ENCODE measurements around the gene CYB561D1.

Gene CYB561D1

DNA sequence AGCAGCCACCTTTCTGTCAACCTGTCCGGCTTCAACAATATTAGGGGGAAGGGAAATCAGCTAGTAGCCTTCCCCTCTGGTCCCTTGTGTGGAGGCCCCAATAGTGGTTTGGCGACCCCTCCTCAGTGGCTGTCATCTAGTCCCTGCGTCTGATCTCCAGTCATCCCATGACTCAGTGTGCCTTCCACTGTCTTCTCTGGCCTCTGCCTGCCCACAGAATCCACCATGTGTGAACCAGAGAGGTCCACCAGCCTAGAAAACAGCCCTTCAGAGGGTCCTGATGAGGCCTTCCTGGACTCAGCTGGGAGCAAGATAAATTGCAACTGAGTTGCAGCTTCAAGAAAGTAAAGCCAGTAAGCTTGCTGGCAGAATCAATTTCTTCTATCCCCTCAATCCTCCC lies 14.0 kb upstream of the CYB561D1 start:
- DNase-seq (ENCODE audit: extremely low read depth in 1 of 2, low read depth in 1 of 2): no peak

DNA sequence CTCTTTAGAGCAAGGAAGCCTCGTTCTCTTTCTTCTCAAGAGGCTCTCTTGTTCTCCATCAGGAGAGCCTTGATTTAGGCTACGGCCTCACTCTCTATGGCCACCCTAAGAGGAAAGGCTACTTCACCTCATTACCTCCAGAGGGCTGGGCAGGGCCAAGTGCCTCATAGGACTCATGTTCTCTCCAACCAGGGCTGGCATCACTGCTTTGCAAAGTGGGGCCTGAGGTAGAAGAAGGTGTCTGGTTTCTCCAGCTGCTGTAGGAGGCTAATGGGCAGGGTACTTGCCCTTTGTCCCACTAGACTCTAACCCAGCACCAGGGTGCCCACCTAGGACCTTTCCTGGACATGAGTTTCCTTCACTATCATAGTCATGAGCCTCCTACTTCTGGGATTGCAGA lies 12.2 kb upstream of the CYB561D1 start:
- DNase-seq (ENCODE audit: extremely low read depth in 1 of 2, low read depth in 1 of 2): no peak

DNA sequence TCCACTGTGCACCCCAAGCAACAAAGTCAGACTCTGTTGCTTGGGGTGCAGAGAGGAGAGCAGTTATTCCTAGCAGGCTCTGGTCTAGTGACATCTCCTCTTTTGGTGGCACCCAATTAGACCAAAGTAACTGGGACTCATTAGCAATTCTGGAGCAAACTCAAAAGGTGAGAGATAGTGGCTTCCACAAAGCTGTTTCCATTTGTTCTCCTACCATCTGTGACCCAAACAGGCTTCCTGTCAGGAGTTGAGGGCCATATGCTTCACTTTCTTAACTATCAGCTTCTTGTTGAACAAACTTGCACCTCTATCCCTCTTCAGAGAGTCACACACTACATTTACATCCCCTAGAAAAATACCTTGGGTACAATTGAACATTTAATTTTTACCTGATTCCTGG lies 11.7 kb upstream of the CYB561D1 start:
- DNase-seq (ENCODE audit: extremely low read depth in 1 of 2, low read depth in 1 of 2): no peak

DNA sequence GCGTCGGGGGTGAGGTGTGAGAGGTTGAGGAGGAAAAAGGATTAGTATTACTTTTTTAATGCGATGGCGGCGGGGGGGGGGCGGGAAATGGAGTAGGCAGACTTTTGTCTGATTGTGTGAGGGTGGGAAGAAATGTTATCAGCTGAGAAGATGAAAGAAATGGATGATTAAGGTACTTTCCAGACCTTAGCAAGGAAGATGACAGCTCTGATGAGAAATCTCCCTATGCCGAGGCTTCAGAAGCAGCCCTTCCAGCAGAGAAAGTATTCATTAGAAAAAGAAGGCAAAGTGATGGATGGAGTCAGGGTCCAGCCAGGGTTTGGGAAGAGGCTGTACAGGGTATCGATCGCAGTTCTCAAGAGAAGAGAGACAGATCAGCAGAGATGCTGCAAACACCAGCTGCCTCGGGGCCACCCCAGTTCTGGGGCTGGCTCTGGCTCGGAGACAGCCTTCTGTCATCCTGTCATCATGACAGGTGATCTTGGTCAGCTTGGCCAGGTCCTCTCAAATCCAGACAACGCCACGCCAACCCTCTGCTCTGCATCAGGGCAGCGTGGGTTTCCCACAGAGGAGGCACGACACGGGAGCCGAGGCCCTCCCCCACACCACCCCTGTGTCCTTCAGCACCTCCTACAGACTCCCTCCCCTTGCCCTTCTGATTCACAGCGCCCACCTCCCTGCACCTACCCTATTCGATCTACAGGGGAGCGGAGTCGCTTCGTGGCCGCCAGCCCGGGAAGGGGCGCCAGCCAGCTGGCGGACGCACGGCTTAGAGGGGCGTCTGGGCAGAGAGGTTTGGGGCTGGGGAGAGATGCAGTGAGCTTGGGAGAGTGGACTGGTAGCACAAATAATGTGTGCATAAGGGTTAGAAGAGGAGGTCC lies 10.9 kb upstream of the CYB561D1 start:
- peak in 1 of 2 donors; percentile 22 for DNase-seq (ENCODE audit: extremely low read depth in 1 of 2, low read depth in 1 of 2)

DNA sequence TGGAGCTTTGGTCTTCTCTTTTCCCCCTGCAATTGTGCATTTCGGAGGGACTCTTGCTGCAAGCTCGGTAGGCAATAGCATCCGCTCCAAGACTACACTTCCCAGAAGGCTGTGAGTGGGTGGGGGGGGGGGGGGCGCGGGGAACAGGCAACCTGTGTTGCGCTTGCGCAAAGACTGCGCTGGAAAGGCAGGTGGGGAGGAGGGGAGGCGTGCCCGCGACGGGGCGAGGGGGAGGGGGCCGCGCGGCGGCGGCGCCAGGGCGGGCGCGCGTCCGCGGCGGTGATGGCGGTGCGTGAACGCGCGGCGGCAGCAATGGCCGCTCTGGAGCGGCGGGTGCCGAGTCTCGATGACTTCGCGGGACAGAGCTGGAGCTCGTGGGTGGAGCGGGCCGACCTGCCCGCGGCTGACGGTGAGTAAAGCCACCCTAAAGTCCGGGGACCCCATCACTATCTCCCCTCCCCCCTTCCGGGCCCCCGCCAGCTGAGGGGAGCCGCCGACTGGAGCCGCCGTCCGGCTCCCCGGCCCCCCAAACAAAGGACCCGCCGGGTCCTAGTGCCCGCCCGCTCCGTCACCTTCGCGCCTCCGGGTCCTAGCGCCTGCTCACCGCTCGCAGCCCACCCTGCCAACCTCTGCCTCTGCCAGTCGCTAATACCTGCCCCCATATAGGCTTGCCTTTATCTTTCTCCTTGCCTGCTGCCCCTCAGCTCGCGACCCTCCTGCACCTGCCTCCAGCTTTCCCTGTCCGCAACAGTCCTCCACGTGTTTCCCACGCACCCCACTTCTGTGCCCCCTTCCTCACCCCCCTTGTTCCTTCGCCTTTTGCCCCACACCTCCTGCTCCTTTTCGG lies 10.0 kb upstream of the CYB561D1 start, which contains the start of gene ATXN7L2:
ATXN7L2 (plus strand) TSS at position 234 of the 847 bp plus-strand sequence; CDS start at position 283, 49 bp downstream.
- DNase-seq (ENCODE audit: extremely low read depth in 1 of 2, low read depth in 1 of 2): peak; percentile 80 to 88

DNA sequence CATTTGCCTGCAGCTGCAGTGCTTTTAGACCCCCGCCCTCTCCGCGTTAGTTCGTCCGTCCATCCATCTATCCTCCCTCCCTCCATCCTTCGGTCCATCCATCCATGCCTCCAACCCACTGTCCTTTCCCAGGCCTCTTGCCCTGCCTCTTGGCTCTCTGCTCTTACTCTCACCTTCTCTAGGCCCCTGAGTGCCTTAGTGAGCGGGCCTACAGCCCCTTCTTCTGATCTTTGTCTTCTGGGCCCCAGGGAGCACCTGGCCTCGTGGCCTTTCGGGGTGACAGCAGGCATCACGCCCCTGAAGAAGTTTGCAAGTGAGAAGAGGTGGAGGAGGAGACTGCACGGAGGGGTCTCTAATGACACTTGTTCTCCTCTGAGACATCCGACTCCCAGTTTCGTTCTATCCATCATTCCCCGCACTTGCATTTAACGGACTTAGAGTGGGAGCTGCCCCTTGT lies 9.3 kb upstream of the CYB561D1 start:
- no peak for DNase-seq (ENCODE audit: extremely low read depth in 1 of 2, low read depth in 1 of 2)

DNA sequence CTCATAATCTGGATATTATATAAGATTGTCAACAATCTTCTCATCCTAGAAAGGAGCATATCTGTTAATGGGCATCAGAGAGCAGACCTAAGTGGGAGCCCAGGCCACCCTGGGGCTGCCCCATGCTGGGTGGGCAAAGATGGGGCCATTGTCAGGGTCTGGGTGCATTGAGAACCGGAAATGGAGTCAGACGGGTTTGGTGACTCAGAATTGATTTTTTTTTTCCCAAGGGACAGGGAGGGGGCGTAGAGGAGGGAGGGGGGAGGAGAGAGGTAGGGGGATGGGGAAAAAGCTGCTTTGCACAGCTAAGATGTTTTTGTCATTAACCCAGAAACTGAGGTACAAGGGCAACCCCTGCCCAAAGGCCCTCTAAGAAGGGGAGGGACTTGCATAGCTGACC lies 8.9 kb upstream of the CYB561D1 start:
- no peak for DNase-seq (ENCODE audit: extremely low read depth in 1 of 2, low read depth in 1 of 2)

DNA sequence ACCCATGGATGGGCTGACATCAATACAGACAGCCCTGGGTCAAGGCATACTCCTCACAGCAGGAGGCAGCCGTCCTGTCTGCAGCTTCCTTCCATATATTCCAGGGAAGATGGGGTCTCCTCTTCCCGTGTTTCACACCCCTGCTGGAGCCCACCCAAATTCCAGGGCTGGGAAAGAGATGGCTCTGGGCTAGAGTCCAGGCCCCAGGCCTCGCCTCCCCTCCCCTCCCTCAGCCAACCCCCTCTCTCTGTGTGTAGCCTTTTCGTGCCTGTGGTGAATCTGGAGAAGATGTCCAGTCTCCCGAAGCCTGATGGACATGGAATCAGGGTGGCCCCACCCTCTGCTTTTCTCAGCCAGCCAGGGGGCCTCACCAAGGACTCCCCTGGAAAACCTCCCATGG lies 6.6 kb upstream of the CYB561D1 start:
- no peak for DNase-seq (ENCODE audit: extremely low read depth in 1 of 2, low read depth in 1 of 2)

DNA sequence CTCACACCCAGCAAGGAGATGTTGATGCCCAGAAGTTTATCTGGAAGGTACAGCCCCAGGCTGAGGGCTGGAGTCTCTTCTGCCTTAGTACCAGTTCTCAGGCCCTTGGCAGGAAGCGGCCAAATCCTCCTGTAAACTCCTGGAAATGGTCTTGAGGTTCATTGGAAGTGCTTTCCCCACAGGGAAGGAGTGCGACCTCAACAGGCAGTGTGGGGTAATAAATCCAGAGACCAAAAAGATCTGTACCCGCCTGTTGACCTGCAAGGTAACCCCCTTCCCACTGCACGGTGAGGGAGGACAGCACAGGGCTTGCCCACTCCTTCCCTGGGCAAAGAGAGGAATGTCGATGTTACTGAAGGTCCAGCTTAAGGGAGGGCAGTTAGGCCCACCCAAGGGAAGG lies 5.7 kb upstream of the CYB561D1 start:
- DNase-seq (ENCODE audit: extremely low read depth in 1 of 2, low read depth in 1 of 2): no peak

DNA sequence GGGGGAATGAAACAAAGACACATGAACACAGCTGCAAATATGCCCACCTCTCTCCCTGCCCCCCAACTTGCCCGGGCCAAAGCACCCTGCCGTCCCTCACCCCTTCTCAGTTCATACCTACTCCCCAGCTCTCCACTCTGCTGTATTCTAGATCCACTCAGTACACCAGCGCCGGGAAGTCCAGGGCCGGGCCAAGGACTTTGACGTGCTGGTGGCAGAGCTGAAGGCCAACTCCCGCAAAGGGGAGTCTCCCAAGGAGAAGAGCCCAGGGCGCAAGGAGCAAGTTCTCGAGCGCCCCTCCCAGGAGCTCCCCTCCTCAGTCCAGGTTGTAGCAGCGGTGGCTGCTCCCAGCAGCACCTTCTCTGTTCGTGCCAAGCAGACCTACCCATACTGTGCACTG lies 5.2 kb upstream of the CYB561D1 start:
- DNase-seq (ENCODE audit: extremely low read depth in 1 of 2, low read depth in 1 of 2): no peak

DNA sequence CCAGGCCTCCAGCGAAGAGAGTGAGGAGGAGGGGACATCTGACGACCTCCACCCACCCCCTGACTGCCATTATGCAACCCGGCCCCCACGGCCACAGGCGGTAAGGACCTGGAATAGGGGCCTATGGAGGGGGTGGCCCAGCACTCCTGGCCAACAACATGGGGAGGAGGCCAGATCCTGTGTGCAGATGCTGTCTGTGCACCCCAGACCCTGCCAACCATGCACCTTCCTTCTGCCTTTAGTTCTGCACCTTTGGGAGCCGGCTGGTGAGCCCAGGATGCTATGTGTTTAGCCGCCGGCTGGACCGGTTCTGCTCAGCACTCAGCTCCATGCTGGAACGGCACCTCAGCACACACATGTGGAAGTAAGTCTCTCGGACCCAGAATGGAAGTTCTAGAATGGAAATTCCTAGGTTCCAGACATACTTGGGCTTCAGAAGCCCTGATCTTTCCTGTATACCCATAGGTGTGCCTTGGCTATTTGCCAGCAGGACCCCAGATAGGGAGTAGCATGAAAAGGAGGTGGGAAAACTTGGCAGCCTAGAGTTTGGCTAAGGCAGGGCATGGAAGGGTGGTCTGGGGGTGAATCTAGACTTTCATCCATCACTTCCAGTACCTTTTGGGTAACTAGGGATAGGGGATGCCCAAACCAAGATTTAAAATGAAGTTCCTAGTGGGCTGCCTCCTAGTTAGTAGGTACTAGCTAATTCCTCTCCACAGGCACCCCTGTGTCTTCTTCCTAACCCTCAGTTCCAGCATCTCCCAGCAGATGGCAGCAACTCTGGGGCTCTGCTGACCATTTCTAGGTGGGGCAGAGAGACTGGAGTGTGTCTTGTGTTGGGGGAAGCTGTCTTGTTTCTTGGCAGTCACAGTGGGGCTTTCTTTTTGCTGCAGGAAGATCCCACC lies 3.6 kb upstream of the CYB561D1 start:
- DNase-seq (ENCODE audit: extremely low read depth in 1 of 2, low read depth in 1 of 2): peak in 1 of 2 donors; percentile 30

DNA sequence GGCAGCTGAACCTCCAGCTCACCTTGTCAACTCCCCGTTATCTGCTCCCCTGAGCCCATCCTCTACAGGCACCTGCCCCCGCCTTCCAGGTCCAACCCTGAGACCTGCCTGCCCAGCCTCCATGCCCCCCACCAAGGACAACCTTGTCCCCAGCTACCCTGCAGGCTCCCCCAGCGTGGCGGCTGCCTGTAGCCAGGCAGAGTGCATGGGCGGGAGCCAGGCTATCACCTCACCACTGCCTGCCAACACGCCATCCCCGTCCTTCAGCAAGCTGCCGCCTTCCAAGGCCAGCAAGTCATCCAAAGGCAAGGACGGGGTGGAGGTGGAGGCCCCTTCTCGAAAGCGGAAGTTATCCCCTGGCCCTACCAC lies 3.0 kb upstream of the CYB561D1 start:
- DNase-seq (ENCODE audit: extremely low read depth in 1 of 2, low read depth in 1 of 2): no peak

DNA sequence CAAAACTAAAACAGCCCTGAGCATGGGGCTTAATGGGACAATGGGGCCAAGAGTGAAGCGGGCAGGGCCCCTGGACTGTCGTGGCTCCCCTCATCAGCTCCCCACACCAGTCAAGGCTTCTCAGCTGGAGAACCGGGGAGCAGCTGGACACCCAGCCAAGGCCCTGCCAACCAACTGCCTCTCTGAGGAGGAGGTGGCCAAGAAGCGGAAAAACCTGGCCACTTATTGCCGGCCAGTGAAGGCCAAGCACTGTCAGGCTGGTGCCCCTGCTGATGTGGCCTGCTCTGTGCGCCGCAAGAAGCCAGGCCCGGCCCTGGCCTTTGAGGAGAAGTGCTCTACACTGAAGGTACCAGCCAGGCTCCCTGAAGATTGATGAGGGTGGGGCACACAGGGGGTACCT lies 2.5 kb upstream of the CYB561D1 start:
- no peak for DNase-seq (ENCODE audit: extremely low read depth in 1 of 2, low read depth in 1 of 2)

DNA sequence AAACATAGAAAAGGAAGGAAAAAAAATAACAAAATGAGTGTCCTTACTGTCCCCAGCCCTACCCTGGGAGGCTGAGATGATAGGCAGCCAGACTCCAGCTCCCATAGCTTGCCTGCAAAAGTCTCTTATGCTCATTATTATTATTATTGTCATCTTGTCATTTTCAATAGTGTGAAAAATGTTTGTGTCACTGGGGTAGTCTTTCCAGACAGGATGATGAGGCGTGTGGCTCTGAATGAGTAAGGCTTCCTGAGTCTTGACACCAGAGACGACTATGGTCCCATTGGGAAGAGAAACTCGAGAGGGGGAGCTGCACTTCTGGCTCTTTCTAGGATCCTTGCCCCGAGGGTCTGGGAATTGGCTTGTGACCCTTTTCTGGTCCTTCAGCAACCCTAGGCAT lies 1.1 kb upstream of the CYB561D1 start:
- no peak for DNase-seq (ENCODE audit: extremely low read depth in 1 of 2, low read depth in 1 of 2)

DNA sequence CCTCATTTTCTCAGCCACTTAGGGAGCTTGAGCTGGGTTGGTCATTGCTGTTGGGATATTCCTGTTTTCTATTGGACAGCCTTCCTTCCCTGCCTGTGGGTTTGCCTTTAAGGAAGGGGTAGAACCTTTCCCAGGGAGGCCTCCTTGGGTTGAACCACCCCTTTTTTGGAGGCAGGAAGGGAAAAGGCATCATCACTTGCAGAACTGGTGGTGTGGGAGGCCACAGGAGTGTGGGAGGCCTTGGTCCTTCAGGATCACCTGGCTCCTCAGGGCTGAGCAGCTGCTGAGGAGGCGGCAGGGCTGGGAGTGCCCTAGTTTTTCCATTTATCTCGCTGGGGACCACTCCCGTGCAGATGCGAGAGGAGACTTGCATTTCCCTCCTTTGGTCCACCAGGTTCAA lies 667 bp upstream of the CYB561D1 start:
- DNase-seq (ENCODE audit: extremely low read depth in 1 of 2, low read depth in 1 of 2): no peak

DNA sequence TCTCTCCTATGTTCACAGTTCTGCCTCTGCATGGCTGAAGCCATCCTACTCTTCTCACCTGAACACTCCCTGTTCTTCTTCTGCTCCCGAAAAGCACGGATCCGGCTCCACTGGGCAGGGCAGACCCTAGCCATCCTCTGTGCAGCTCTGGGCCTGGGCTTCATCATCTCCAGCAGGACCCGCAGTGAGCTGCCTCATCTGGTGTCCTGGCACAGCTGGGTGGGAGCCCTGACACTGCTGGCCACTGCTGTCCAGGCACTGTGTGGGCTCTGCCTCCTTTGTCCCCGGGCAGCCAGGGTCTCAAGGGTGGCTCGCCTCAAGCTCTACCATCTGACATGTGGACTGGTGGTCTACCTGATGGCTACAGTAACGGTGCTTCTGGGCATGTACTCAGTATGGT lies 1.8 kb downstream of the CYB561D1 start:
- DNase-seq (ENCODE audit: extremely low read depth in 1 of 2, low read depth in 1 of 2): no peak

DNA sequence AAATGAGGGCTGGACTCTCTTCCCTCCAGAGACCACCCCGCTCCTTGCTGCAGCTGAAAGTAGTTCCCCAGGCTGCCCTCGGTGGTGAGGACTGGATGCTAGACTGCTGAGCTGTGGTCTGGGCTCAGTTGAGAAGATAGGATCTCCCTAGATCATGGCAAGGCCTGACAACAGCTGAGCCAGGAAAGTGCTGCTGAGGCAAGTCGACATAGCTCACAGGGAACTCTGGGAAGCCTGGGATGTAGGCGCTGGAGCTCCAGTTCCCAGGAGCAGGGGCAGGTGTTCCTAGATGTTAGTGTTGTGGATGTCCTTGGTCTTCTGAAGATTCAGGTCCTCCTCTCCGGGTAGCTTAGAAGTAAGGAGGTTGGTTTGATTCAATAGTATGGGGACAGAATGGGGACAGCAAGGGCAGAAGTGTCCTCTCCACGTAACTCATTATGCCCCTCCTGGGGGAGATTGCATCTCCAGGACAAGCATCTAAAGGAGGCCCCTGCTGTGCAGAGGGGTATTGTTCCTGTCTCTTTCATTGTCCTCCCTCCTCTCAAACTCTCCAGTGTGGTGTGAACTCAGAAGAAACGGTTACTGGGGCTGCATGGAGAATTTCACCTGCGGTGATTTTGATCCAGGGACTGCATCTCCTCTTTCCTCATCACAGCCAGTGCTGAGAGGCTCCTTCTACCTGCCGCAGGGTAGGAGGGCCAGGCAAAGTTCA lies 3.7 kb downstream of the CYB561D1 start:
- no peak for DNase-seq (ENCODE audit: extremely low read depth in 1 of 2, low read depth in 1 of 2)

DNA sequence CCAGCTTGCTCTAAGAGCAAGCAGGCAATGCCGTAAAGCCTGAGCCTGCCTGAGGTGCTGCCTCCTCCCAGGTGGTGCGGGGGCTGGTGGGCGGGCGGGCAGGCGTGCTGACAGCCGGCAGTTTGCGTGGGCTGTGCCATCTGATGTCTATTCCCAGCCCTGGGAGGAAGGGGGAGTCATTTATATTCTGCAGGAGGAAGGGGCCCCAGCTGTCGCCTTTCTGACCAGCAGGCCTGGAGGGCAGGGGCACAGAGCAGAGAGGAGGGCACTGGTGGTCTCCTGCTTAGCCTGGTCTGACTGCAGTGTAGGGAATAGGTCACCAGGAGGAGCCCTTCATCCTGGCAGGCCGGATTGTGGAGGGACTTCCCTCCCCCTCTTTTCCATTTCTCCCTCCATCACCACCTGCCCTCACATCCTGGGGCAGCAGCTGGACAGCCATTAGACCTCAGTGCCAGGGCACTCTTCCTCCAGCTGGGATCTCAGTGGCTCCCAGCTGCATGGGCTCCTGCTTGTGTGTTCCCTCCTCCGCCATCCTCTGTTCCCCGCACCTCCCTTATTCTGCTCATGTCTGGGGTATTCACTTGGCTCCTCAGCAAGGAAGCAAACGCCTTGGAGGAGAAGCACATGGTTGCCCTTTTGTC lies 4.4 kb downstream of the CYB561D1 start:
- DNase-seq (ENCODE audit: extremely low read depth in 1 of 2, low read depth in 1 of 2): no peak

DNA sequence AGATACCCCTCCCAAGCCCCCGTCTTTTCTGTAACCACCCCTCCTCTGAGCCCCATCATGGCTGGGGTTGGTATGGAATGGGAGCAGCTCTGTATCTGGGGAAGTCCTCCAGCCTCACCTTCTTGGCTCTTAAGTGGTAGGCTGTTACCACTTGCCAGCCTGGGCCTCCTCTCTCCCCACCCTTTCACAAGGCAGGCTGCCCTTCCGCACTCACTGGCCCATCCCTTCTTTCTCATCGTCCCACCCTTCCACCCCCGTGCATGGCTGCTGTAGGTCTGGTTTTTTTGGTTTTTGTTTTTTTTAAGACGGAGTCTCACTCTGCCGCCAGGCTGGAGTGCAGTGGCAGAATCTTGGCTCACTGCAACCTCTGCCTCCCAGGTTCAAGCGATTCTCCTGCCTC lies 5.2 kb downstream of the CYB561D1 start:
- no peak for DNase-seq (ENCODE audit: extremely low read depth in 1 of 2, low read depth in 1 of 2)
